ENCODE measurements around the gene SMS.

The SMS gene

DNA sequence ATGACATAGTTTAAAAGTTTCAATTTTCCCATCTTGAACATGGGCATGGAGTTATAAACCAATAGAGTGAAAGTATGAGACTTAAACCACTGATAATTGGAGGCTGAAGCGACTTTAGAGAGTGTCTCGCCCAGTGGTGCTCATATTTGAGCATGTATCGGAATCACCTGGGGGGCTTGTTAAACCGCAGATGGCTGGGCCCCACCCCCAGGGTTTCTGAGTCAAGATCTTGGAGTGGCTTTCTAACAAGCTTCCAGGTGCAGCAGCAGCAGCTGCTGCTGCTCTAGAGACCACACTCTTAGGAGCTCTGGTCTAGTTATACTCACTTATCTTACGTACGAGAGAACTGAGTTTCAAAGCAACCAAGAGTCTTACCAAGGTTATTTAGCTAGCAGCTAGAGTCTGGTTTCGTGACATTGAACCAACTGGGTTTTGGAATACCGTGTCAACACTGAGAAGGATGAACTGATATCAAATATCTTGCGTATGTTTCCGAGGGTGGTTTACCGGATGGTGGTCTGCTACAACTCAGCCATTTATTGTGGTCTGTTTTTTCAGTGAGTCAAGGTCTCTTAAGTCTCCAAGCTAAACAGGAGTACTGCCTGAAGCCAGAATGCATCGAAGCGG lies 97.5 kb downstream of the SMS start:
- H3K36me3 ChIP-seq (ENCODE audit: insufficient read depth, low read length), result no peaks in the 10 kb centered on the region
- no peak for DNase-seq (ENCODE audit: low read depth, low spot score)
- TF ChIP-seq FOXP2 (optimal IDR thresholded peaks at IDR 0.05; ENCODE audit: control extremely low read depth, extremely low read length, insufficient read depth), result no peak
- TF ChIP-seq EZH2 (IDR thresholded peaks at IDR 0.05), result no peak
- TF ChIP-seq POLR2AphosphoS5 (IDR thresholded peaks at IDR 0.05; ENCODE audit: borderline replicate concordance, low read depth, low read length), result no peak
- H3K9me3 ChIP-seq (ENCODE audit: low read depth, low read length), result no peaks in the 10 kb centered on the region
- H3K27ac ChIP-seq, result no peak overlapping the region
- no peak overlapping the region for H3K4me3 ChIP-seq
- no peak overlapping the region for H3K9ac ChIP-seq (ENCODE audit: insufficient read length)

DNA sequence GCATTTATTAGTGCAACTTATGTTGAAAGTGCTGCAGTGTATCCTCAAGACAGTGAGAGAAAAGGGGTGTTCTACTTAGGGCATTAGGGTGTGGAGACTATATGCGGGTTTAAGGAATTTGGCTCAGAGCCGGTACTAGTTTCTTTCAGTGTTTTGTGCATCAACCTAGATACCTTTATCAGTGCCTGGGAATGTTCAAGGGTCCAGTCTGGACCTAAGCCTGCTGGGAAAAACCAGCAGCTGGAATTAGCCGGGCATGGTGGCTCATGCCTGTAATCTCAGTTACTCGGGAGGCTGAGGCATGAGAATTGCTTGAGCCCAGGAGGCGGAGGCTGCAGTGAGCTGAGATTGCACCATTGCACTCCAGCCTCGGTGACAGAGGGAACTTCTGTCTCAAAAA lies 99.0 kb downstream of the SMS start:
- TF ChIP-seq EZH2 (IDR thresholded peaks at IDR 0.05), result no peak
- no peak for TF ChIP-seq FOXP2 (optimal IDR thresholded peaks at IDR 0.05; ENCODE audit: control extremely low read depth, extremely low read length, insufficient read depth)
- TF ChIP-seq POLR2AphosphoS5 (IDR thresholded peaks at IDR 0.05; ENCODE audit: borderline replicate concordance, low read depth, low read length), result no peak
- H3K27ac ChIP-seq, result no peak overlapping the region
- H3K4me3 ChIP-seq, result no peak overlapping the region
- DNase-seq (ENCODE audit: low read depth, low spot score), result no peak
- H3K36me3 ChIP-seq (ENCODE audit: insufficient read depth, low read length), result no peaks in the 10 kb centered on the region
- no peak overlapping the region for H3K9ac ChIP-seq (ENCODE audit: insufficient read length)
- H3K9me3 ChIP-seq (ENCODE audit: low read depth, low read length), result no peaks in the 10 kb centered on the region

DNA sequence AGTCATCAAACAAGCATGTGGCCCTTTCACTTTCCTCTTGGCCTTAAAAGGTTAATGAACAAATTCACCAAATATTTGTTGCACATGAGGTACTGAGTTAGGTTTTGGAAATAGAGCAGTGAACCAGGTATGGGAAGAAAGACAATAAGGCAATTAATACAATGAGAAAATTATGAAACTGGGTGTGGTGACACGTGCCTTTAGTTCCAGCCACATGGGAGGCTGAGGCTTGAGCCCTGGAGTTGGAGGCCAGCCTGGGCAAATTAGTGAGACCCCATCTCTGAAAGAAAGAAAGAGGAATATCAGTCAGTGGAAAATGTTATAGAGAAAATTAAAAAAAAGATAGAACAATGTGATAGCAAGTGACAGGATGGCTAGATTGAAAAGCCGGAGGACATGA lies 99.7 kb downstream of the SMS start:
- TF ChIP-seq POLR2AphosphoS5 (IDR thresholded peaks at IDR 0.05; ENCODE audit: borderline replicate concordance, low read depth, low read length) (no peak), FOXP2 (optimal IDR thresholded peaks at IDR 0.05; ENCODE audit: control extremely low read depth, extremely low read length, insufficient read depth) (no peak), EZH2 (IDR thresholded peaks at IDR 0.05) (no peak)

DNA sequence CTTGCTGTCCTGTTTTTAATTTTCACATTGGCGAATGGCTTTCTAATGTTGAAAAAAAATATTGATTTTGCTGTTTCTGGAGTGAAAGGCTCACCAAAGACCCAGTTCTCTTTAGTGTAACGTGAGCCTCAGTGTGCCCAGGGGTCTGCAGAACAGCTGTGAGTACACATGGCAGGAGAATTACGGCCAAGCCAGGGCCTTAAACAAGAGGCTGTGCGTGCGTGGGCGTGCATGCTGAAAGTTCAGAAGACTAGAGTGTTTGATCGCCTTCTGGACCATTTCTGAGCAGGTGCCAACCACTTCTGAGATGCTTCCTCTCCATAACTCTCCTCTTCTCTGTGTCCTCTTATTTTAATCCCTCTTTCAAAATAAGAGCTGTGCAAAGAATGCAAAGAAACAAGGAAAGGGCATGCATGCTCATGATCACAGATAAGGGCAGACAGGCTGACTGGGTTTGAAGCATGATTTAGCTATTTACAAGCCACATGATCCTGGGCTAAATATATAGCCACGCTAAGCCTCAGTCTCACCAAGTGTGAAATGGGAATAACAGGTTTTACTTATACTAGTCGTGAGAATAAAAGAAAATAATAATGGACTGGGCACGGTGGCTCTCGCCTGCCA lies 101.5 kb downstream of the SMS start:
- no peaks in the 10 kb centered on the region for H3K36me3 ChIP-seq (ENCODE audit: insufficient read depth, low read length)
- DNase-seq (ENCODE audit: low read depth, low spot score), result no peak
- no peak for TF ChIP-seq POLR2AphosphoS5 (IDR thresholded peaks at IDR 0.05; ENCODE audit: borderline replicate concordance, low read depth, low read length)
- TF ChIP-seq FOXP2 (optimal IDR thresholded peaks at IDR 0.05; ENCODE audit: control extremely low read depth, extremely low read length, insufficient read depth), result no peak
- TF ChIP-seq EZH2 (IDR thresholded peaks at IDR 0.05), result no peak
- no peak overlapping the region for H3K4me3 ChIP-seq
- no peaks in the 10 kb centered on the region for H3K9me3 ChIP-seq (ENCODE audit: low read depth, low read length)
- H3K27ac ChIP-seq, result no peak overlapping the region
- H3K9ac ChIP-seq (ENCODE audit: insufficient read length), result no peak overlapping the region

More for the DNA sequence above, 99.7 kb downstream of the SMS start:
- H3K27ac ChIP-seq, result no peak overlapping the region
- no peaks in the 10 kb centered on the region for H3K9me3 ChIP-seq (ENCODE audit: low read depth, low read length)
- no peak overlapping the region for H3K4me3 ChIP-seq
- no peak for DNase-seq (ENCODE audit: low read depth, low spot score)
- no peaks in the 10 kb centered on the region for H3K36me3 ChIP-seq (ENCODE audit: insufficient read depth, low read length)
- no peak overlapping the region for H3K9ac ChIP-seq (ENCODE audit: insufficient read length)

DNA sequence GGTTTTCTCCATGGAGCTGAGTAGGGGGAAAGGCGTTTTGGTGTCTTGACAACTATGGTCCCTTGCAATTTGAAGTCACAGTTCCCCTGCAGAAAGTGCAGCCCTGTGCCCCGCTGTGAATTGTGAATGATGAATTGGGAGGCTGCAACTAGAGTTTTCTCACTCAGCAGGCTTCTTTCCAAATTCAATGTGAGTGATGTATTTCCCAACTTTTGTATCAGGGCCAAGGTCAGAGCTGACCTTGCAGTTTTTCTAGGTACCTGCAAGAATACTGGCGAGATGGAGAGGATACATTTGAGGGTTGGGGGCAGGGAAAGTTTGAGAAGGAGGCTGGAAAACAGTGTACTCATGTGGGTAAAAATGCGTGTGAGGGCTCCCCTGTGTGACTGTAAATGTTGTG lies 103.4 kb downstream of the SMS start:
- Histone ChIP-seq H3K36me3 (ENCODE audit: insufficient read depth, low read length) (no peaks in the 10 kb centered on the region), H3K9ac (ENCODE audit: insufficient read length) (no peak overlapping the region), H3K27ac (no peak overlapping the region), H3K9me3 (ENCODE audit: low read depth, low read length) (no peaks in the 10 kb centered on the region), H3K4me3 (no peak overlapping the region)
- no peak for DNase-seq (ENCODE audit: low read depth, low spot score)
- TF ChIP-seq FOXP2 (optimal IDR thresholded peaks at IDR 0.05; ENCODE audit: control extremely low read depth, extremely low read length, insufficient read depth) (no peak), POLR2AphosphoS5 (IDR thresholded peaks at IDR 0.05; ENCODE audit: borderline replicate concordance, low read depth, low read length) (no peak), EZH2 (IDR thresholded peaks at IDR 0.05) (no peak)

Data from SK-N-MC (cell line).